Astrocyte of the cerebellum (primary cell): ENCODE measurements around the gene HADHB.

Source experiments
- DNase-seq: peaks from one replicate; pipeline ENCODE4 v3.0.0-alpha.2; 2011; ENCODE audit warnings: low read depth
- H3K4me3 ChIP-seq: 2 replicates; pipeline ENCODE4 v1.5.1; 2011; ENCODE audit warnings: mild to moderate bottlenecking, low read depth, low read length, moderate library complexity
- in situ Hi-C: cut with HindIII; loops from 2 replicates; pipeline ENCODE4 v1.10.0; 2017; ENCODE audit warnings: low sequenced_read_pairs
- TF ChIP-seq, protein P1 (sequence below): IDR thresholded peaks from 2 replicates; pipeline ENCODE4 v1.5.1; 2012; ENCODE audit warnings: low read length, low read depth, moderate library complexity, mild to moderate bottlenecking; ENCODE audit errors: missing control alignments

The HADHB gene

DNA sequence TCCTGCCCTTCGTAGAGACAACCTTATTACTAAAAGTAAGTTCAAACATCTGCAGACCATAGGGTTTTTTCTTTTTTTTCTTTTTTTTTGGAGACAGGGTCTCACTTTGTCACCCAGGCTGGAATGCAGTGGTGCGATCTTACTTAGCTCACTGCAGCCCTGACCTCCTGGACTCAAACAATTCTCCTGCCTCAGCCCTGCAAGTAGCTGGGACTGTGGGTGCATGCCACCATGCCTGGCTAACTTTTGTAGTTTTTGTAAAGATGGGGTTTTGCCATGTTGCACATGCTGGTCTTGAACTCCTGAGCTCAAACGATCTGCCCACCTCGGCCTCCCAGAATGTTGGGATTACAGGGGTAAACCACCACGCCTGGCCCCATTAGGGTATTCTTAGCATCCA, 32.7 kb upstream of the HADHB start:
- in situ Hi-C loops: no loop called here
- DNase-seq: no peak
- H3K4me3 ChIP-seq: no peak overlapping the region
- TF ChIP-seq, protein P1, sequence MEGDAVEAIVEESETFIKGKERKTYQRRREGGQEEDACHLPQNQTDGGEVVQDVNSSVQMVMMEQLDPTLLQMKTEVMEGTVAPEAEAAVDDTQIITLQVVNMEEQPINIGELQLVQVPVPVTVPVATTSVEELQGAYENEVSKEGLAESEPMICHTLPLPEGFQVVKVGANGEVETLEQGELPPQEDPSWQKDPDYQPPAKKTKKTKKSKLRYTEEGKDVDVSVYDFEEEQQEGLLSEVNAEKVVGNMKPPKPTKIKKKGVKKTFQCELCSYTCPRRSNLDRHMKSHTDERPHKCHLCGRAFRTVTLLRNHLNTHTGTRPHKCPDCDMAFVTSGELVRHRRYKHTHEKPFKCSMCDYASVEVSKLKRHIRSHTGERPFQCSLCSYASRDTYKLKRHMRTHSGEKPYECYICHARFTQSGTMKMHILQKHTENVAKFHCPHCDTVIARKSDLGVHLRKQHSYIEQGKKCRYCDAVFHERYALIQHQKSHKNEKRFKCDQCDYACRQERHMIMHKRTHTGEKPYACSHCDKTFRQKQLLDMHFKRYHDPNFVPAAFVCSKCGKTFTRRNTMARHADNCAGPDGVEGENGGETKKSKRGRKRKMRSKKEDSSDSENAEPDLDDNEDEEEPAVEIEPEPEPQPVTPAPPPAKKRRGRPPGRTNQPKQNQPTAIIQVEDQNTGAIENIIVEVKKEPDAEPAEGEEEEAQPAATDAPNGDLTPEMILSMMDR: no peak

DNA sequence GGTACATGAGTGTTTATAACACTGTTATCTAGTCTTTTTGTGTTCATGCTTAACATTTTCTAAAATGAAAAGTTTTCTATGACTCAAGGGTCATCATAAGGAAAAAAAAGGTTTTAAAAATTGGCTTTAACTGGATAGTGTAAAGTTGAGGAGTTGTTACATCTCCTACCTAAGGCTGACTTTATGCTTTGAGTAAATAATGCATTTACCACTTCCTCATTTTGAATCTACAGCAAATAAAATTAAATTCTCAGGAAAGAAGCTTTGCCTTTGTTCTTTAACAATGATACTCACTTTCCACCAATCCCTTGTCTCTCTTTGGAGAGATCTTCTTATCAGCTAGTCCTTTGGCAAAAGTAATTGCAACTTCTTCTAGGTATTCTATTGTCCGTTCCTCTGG, 30.0 kb upstream of the HADHB start:
- H3K4me3 ChIP-seq: no peak overlapping the region
- TF ChIP-seq, protein P1: no peak
- DNase-seq: no peak
- in situ Hi-C loops: no loop called here

DNA sequence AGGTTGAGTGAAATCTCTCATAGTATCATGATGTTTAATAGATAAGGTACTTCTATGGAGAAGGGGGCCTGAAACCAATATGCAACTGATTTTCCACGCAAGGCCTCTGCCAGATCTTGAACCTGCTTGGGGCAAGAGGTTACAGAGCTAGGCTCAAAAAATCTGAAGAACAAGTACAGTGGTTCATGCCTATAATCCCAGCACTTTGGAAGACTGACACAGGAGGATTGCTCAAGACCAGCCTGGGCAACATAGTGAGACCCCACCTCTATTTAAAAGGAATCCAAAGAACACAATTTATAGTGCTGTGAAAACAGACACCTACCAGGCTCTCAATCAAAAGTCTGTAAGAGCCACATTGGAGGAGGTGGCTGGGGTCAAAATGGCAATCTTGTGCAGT, 28.9 kb upstream of the HADHB start:
- TF ChIP-seq, protein P1: no peak
- in situ Hi-C loops: no loop called here
- DNase-seq: no peak

DNA sequence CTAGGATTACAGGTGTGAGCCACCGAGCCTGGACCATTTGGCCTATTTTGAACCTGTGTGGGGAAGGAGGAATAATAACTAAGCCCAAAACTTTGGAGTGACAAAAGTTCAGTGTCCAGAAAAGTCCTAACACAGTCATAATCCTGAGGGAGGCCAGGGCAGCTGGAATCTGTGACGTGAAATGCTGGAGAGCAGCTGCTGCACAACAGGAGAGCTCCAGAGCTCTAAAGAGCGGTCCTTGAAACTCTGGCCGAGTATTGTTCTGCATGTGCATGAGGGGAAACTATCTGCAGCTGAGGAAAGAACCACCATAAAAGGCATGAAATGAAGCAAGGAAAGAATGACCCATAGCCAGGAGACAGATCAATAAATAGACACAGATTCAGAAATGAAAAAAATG, 28.2 kb upstream of the HADHB start:
- H3K4me3 ChIP-seq: no peak overlapping the region
- in situ Hi-C loops: no loop called here
- TF ChIP-seq, protein P1: no peak
- no peak for DNase-seq

More for the DNA sequence above, 28.9 kb upstream of the HADHB start:
- H3K4me3 ChIP-seq: no peak overlapping the region

DNA sequence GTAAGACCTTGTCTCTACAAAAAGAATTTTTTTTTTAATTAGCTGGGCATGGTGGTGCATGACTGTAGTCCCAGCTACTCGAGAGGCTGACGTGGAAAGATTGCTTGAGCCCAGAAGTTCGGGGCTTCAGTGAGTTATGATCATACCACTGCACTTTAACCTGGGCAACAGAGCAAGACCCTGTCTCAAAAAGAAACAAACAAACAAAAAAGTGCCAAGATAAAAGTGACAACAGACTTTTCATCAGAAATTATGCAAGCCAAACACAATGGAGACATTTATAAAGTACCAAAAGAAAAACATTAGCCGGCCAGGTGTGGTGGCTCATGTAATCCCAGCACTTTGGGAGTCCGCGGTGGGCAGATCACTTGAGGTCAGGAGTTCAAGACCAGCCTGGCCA, 27.0 kb upstream of the HADHB start:
- DNase-seq: no peak
- in situ Hi-C loops: no loop called here
- TF ChIP-seq, protein P1: no peak
- no peak overlapping the region for H3K4me3 ChIP-seq

DNA sequence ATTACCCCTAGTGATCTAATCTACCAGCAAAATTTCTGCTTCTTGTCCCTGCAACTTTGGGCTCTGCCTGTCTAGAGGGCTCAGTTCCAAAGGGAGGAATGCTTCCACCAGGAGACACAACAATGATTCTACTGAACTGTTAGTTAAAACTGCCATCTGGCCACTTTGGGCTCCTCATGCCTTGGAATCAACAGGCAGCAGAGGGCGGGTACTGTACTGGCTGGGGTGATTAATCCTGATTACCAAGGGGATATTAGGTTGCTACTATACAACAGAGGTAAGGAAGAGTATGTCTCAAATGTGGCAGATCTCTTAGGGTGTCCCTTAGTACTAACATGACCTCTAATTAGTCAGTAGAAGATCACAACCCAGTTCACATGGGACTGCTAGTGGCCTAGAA, 21.7 kb upstream of the HADHB start:
- H3K4me3 ChIP-seq: no peak overlapping the region
- TF ChIP-seq, protein P1: no peak
- no peak for DNase-seq
- in situ Hi-C loops: no loop called here

DNA sequence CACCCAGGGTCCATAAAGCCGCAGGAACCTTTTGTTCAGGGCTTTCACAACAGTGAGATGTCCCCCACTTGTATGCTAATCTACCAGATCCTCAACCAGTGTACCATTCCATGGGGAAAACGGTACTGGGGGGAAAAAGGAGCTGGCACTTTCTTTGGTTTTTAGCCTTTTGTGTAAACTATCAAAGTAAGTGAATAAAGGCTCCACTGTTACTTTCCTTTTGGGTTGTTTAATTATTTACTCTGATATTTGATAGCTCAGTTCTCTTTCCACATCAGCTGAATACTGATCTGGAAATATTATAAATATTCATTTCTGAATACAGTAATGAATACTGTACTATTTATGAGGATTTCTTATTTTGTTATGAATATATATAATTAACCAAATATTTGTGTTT, 20.6 kb upstream of the HADHB start:
- no peak overlapping the region for H3K4me3 ChIP-seq
- TF ChIP-seq, protein P1: no peak
- no peak for DNase-seq
- in situ Hi-C loops: no loop called here
